HepG2 (cell line): Measurements from ENCODE around the gene FAM20C.

Experiments
- AGO2 ChIP-seq: fragments of 200-400 bp; formaldehyde crosslinking; optimal IDR thresholded peaks from 2 replicates; pipeline ENCODE3; 2017; ENCODE audit warnings: mild to moderate bottlenecking, low read depth, low read length, moderate library complexity
- CTCF ChIP-seq: sonication (generic); formaldehyde crosslinking; IDR thresholded peaks from 2 replicates; pipeline ENCODE4 v1.5.0; 2020; ENCODE audit warnings: mild to moderate bottlenecking, missing genetic modification reagents, moderate library complexity
- FOXA3 ChIP-seq: IDR thresholded peaks from 2 replicates; pipeline ENCODE4 v1.6.1; 2016; ENCODE audit warnings: missing genetic modification reagents, missing compliant biosample characterization
- FOXO4 ChIP-seq: sonication (generic); formaldehyde crosslinking; conservative IDR thresholded peaks from 2 replicates; pipeline ENCODE4 v1.8.1; 2023; ENCODE audit warnings: missing genetic modification reagents
- HDAC2 ChIP-seq: sonication (generic); formaldehyde crosslinking; IDR thresholded peaks from 2 replicates; pipeline ENCODE4 v1.4.0; 2020; ENCODE audit warnings: missing genetic modification reagents
- NFE2L2 ChIP-seq: fragments of 150-350 bp; IDR thresholded peaks from 2 replicates; pipeline ENCODE4 v1.6.1; 2014; ENCODE audit warnings: low read length
- POLR2AphosphoS5 ChIP-seq: IDR thresholded peaks from 2 replicates; pipeline ENCODE4 v1.6.1; 2012; ENCODE audit warnings: low read depth, low read length
- RBM22 ChIP-seq: fragments of 200-400 bp; formaldehyde crosslinking; optimal IDR thresholded peaks from 2 replicates; pipeline ENCODE3; 2017; ENCODE audit warnings: mild to moderate bottlenecking, low read length, moderate library complexity
- RXRB ChIP-seq: IDR thresholded peaks from 2 replicates; pipeline ENCODE4 v1.6.1; 2016; ENCODE audit warnings: borderline replicate concordance, missing genetic modification reagents, missing compliant biosample characterization
- TBP ChIP-seq: sonication (generic); formaldehyde crosslinking; IDR thresholded peaks from 2 replicates; pipeline ENCODE4 v1.5.0; 2020; ENCODE audit warnings: missing genetic modification reagents
- ZNF850 ChIP-seq: sonication (generic); formaldehyde crosslinking; conservative IDR thresholded peaks from 2 replicates; pipeline ENCODE4 v1.9.0; 2021; ENCODE audit warnings: mild to moderate bottlenecking, missing genetic modification reagents

GRCh38 chr7:167976-168791, 24.2 kb upstream of the FAM20C start:
- TF ChIP-seq CTCF (CRISPR knock-in tag) (no peak), TBP (CRISPR knock-in tag) (no peak), HDAC2 (CRISPR knock-in tag) (no peak), RBM22 (no peak), FOXA3 (no peak), NFE2L2 (no peak), ZNF850 (CRISPR knock-in tag) (no peak), RXRB (CRISPR knock-in tag) (no peak), FOXO4 (CRISPR knock-in tag) (no peak), AGO2 (no peak), POLR2AphosphoS5 (no peak)
